ENCODE results near the gene EHF. TPM values are rescaled to one million over a fixed set of nuclear protein-coding genes. Genes with fewer than 3 reads are reported as not detected.

The EHF gene
- total and polyA plus RNA-seq, 2 of the 8 experiments (the other 6 are each of a cell fraction or from before 2014, with no cell fraction given), result not detected

GRCh38 chr11:34671946-34672345 is 51.1 kb downstream of the EHF start:
- Histone ChIP-seq H4K8ac (ENCODE audit: extremely low read depth, insufficient read depth, low read length) (no peak overlapping the region), H3K79me2 (ENCODE audit: control insufficient read depth in 1 of 2, insufficient read depth in 2 of 2, low read length in 2 of 2) (no peaks in the 10 kb centered on the region), H3K27me3 (replicated peaks in 1 of 4; ENCODE audit: control insufficient read depth in 3 of 4, extremely low read depth in 1 of 4, insufficient read depth in 3 of 4, low read length in 3 of 4) (no peaks in the 10 kb centered on the region), H3K56ac (replicated peaks; ENCODE audit: insufficient read length, low read depth, low read length) (no peak overlapping the region), H2BK120ac (replicated peaks; ENCODE audit: low read depth, low read length) (no peak overlapping the region), H3K4me3 (ENCODE audit: extremely low read depth in 1 of 4, insufficient read depth in 2 of 4, low read depth in 3 of 4, low read length in 4 of 4) (no peak overlapping the region), H3K79me1 (ENCODE audit: low read depth, low read length) (no peaks in the 10 kb centered on the region), H3K36me3 (ENCODE audit: control insufficient read depth in 2 of 4, insufficient read depth in 4 of 4, low read length in 3 of 4) (no peaks in the 10 kb centered on the region), H3K4ac (replicated peaks; ENCODE audit: insufficient read length, low read depth, low read length) (no peak overlapping the region), H4K20me1 (replicated peaks in 1 of 2; ENCODE audit: control insufficient read depth in 1 of 2, insufficient read depth in 2 of 2, low read length in 2 of 2) (no peaks in the 10 kb centered on the region), H2BK15ac (ENCODE audit: low read length) (no peak overlapping the region), H4K91ac (replicated peaks; ENCODE audit: insufficient read length, low read length) (no peak overlapping the region), H3K14ac (ENCODE audit: insufficient read length) (no peak overlapping the region), H2BK5ac (ENCODE audit: low read depth, low read length) (no peak overlapping the region), H4K5ac (ENCODE audit: insufficient read length, low read depth, low read length) (no peak overlapping the region), H2AFZ (ENCODE audit: low read length) (no peak overlapping the region), H3K4me1 (replicated peaks in 1 of 4; ENCODE audit: control insufficient read depth in 3 of 4, insufficient read depth in 4 of 4, low read length in 3 of 4) (peaks cover 0 to 3% (median 0%) of the 10 kb centered on the region in 4 experiments; a peak in 2 of 7 replicates), H3K27ac (ENCODE audit: low read depth, low read length) (no peak overlapping the region), H3K9ac (replicated peaks in 1 of 4; ENCODE audit: extremely low read depth in 1 of 4, low read depth in 3 of 4, low read length in 3 of 4) (no peak overlapping the region), H3K23ac (ENCODE audit: insufficient read length) (no peak overlapping the region), H2BK20ac (ENCODE audit: low read length) (no peak overlapping the region), H3K23me2 (ENCODE audit: low read depth, low read length) (no peaks in the 10 kb centered on the region; the same call in 1 of the 2 replicates), H3K9me3 (ENCODE audit: insufficient read depth in 2 of 2, low read depth in 1 of 2, low read length in 1 of 2) (no peaks in the 10 kb centered on the region), H2BK12ac (ENCODE audit: low read depth, low read length) (no peak overlapping the region), H3K4me2 (ENCODE audit: insufficient read depth in 1 of 2, low read depth in 2 of 2, low read length in 2 of 2) (no peak overlapping the region), H2AK5ac (ENCODE audit: low read depth, low read length) (no peak overlapping the region), H3K18ac (ENCODE audit: extremely low read depth, low read length) (no peak overlapping the region)
- ChIA-PET CTCF (ENCODE audit: partially characterized antibody) (interaction anchor here (1.4 kb wide), 1 partner anchor 20 kb away, joined by 4 read pairs; no protein-coding TSS in a partner anchor), POLR2A (ENCODE audit: partially characterized antibody) (interaction anchor here (0.7 to 1.7 kb wide), 4 partner anchors 8 to 20 kb away, joined by 3 to 4 read pairs (median 3); no protein-coding TSS in a partner anchor)
- 79% methylated on average over 1 of the region's 1 CpG; no CpG with 5 or more reads in 1 of the 2 experiments for WGBS, 2 experiments (ENCODE audit: extremely low coverage in 1 of 2, insufficient coverage in 1 of 2, insufficient read length in 1 of 2, insufficient replicate concordance in 2 of 2, low coverage in 1 of 2, low lambda C conversion rate in 2 of 2, missing lambda C conversion rate in 1 of 2)
- DNase-seq (ENCODE audit: low read depth in 1 of 2, low spot score in 2 of 2) (no peak), FAIRE-seq (no peak)
- no peak for TF ChIP-seq SP1 (IDR thresholded peaks at IDR 0.05; ENCODE audit: low read depth, low read length)
- TF ChIP-seq, protein P1, sequence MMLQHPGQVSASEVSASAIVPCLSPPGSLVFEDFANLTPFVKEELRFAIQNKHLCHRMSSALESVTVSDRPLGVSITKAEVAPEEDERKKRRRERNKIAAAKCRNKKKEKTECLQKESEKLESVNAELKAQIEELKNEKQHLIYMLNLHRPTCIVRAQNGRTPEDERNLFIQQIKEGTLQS (IDR thresholded peaks at IDR 0.05; ENCODE audit: insufficient read depth, low read depth, low read length), result no peak
- no peak for TF ChIP-seq CEBPB (IDR thresholded peaks at IDR 0.05; ENCODE audit: low read depth, low read length)
- no peak for TF ChIP-seq JUN (IDR thresholded peaks at IDR 0.05; ENCODE audit: low read depth, low read length)
- no peak for TF ChIP-seq RAD21 (IDR thresholded peaks at IDR 0.05 in 1 of 2, conservative IDR thresholded peaks at IDR 0.05 in 1 of 2; ENCODE audit: low read depth in 2 of 2, low read length in 2 of 2)
- no peak for TF ChIP-seq USF2 (IDR thresholded peaks at IDR 0.05; ENCODE audit: low read length)
- TF ChIP-seq, protein P2, sequence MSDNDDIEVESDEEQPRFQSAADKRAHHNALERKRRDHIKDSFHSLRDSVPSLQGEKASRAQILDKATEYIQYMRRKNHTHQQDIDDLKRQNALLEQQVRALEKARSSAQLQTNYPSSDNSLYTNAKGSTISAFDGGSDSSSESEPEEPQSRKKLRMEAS (IDR thresholded peaks at IDR 0.05), result no peak
- TF ChIP-seq CTBP2 (IDR thresholded peaks at IDR 0.05; ENCODE audit: borderline replicate concordance, insufficient read depth, insufficient read length, low read length), result no peak
- TF ChIP-seq SP4 (IDR thresholded peaks at IDR 0.05; ENCODE audit: low read length), result no peak
- TF ChIP-seq NANOG (IDR thresholded peaks at IDR 0.05; ENCODE audit: insufficient read depth, low read depth, low read length, poor library complexity, severe bottlenecking), result no peak
- TF ChIP-seq, protein P3, sequence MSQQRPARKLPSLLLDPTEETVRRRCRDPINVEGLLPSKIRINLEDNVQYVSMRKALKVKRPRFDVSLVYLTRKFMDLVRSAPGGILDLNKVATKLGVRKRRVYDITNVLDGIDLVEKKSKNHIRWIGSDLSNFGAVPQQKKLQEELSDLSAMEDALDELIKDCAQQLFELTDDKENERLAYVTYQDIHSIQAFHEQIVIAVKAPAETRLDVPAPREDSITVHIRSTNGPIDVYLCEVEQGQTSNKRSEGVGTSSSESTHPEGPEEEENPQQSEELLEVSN (IDR thresholded peaks at IDR 0.05), result no peak
